ENCODE results near the gene RIMBP2.

The RIMBP2 gene

DNA sequence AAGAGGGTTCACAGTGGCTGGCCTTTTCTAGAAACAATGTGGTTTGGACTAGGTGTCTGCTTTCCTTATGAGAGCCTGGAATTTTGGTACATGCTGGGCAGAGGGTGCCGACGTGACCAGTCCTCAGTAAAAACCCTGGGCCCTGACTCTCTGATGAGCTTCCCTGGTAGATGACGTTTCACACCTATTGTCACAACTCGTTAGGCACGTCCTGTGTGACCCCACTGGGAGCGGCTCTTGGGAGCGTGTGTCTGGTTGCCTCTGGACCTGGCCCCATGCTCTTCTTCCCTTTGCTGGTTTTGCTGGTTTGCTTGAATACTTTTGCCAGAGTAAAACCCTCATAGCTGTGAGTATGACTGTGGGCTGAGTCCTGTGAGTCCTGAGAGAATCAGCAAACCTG, 136.9 kb downstream of the RIMBP2 start:
- no peaks in the 10 kb centered on the region for H4K20me1 ChIP-seq (ENCODE audit: insufficient read depth, low read length)
- H3K79me2 ChIP-seq (ENCODE audit: low read length): no peaks in the 10 kb centered on the region
- H3K4me2 ChIP-seq (ENCODE audit: low read depth, low read length): no peak overlapping the region
- TF ChIP-seq, protein P1, sequence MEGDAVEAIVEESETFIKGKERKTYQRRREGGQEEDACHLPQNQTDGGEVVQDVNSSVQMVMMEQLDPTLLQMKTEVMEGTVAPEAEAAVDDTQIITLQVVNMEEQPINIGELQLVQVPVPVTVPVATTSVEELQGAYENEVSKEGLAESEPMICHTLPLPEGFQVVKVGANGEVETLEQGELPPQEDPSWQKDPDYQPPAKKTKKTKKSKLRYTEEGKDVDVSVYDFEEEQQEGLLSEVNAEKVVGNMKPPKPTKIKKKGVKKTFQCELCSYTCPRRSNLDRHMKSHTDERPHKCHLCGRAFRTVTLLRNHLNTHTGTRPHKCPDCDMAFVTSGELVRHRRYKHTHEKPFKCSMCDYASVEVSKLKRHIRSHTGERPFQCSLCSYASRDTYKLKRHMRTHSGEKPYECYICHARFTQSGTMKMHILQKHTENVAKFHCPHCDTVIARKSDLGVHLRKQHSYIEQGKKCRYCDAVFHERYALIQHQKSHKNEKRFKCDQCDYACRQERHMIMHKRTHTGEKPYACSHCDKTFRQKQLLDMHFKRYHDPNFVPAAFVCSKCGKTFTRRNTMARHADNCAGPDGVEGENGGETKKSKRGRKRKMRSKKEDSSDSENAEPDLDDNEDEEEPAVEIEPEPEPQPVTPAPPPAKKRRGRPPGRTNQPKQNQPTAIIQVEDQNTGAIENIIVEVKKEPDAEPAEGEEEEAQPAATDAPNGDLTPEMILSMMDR (IDR thresholded peaks at IDR 0.05; ENCODE audit: low read length): no peak
- TF ChIP-seq EZH2phosphoT487 (IDR thresholded peaks at IDR 0.05; ENCODE audit: low read length) (no peak), EZH2 (optimal IDR thresholded peaks at IDR 0.05; ENCODE audit: low read depth, low read length) (no peak)
- no peaks in the 10 kb centered on the region for H3K9me2 ChIP-seq (replicated peaks; ENCODE audit: insufficient read depth, low read length)
- no peak overlapping the region for H3K4me3 ChIP-seq (ENCODE audit: low read length)
- H3K9me3 ChIP-seq (replicated peaks; ENCODE audit: insufficient read depth, low read length): no peaks in the 10 kb centered on the region
- no peak for DNase-seq
- H3K4me1 ChIP-seq (ENCODE audit: low read length): no peaks in the 10 kb centered on the region
- no peak overlapping the region for H2AFZ ChIP-seq (ENCODE audit: low read length)
- H3K27me3 ChIP-seq (replicated peaks; ENCODE audit: insufficient read depth, low read length): no peaks in the 10 kb centered on the region
- H3K27ac ChIP-seq (ENCODE audit: low read length): no peak overlapping the region
- no peaks in the 10 kb centered on the region for H3F3A ChIP-seq (ENCODE audit: insufficient read depth, low read length)
- H3K9ac ChIP-seq (ENCODE audit: low read length): no peak overlapping the region
- no peaks in the 10 kb centered on the region for H3K36me3 ChIP-seq (replicated peaks; ENCODE audit: insufficient read depth, low read length)

DNA sequence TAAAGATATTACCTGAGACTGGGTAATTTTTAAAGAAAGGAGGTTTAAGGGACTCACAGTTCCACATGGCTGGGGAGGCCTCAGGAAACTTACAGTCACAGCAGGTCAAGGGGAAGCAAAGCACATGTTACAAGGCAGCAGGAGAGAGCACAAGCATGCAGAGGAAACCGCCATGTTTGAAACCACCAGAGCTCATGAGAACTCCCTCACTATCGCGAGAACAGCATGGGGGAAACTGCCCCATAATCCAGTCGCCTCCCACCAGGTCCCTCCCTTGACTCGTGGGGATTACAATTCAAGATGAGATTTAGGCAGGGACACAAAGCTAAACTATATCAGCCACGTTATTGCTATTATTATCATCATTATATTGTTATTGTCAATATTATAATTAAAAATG, 138.7 kb downstream of the RIMBP2 start:
- no peak overlapping the region for H3K4me2 ChIP-seq (ENCODE audit: low read depth, low read length)
- H3K9ac ChIP-seq (ENCODE audit: low read length): no peak overlapping the region
- no peaks in the 10 kb centered on the region for H3K79me2 ChIP-seq (ENCODE audit: low read length)
- DNase-seq: no peak
- no peaks in the 10 kb centered on the region for H3K9me3 ChIP-seq (replicated peaks; ENCODE audit: insufficient read depth, low read length)
- H3K27me3 ChIP-seq (replicated peaks; ENCODE audit: insufficient read depth, low read length): no peaks in the 10 kb centered on the region
- no peak overlapping the region for H2AFZ ChIP-seq (ENCODE audit: low read length)
- no peak overlapping the region for H3K4me3 ChIP-seq (ENCODE audit: low read length)
- H4K20me1 ChIP-seq (ENCODE audit: insufficient read depth, low read length): no peaks in the 10 kb centered on the region
- TF ChIP-seq, protein P1 (IDR thresholded peaks at IDR 0.05; ENCODE audit: low read length): no peak
- no peak for TF ChIP-seq EZH2phosphoT487 (IDR thresholded peaks at IDR 0.05; ENCODE audit: low read length)
- TF ChIP-seq EZH2 (optimal IDR thresholded peaks at IDR 0.05; ENCODE audit: low read depth, low read length): no peak
- no peaks in the 10 kb centered on the region for H3K36me3 ChIP-seq (replicated peaks; ENCODE audit: insufficient read depth, low read length)
- H3K4me1 ChIP-seq (ENCODE audit: low read length): no peaks in the 10 kb centered on the region
- H3K27ac ChIP-seq (ENCODE audit: low read length): no peak overlapping the region
- no peaks in the 10 kb centered on the region for H3F3A ChIP-seq (ENCODE audit: insufficient read depth, low read length)
- no peaks in the 10 kb centered on the region for H3K9me2 ChIP-seq (replicated peaks; ENCODE audit: insufficient read depth, low read length)

DNA sequence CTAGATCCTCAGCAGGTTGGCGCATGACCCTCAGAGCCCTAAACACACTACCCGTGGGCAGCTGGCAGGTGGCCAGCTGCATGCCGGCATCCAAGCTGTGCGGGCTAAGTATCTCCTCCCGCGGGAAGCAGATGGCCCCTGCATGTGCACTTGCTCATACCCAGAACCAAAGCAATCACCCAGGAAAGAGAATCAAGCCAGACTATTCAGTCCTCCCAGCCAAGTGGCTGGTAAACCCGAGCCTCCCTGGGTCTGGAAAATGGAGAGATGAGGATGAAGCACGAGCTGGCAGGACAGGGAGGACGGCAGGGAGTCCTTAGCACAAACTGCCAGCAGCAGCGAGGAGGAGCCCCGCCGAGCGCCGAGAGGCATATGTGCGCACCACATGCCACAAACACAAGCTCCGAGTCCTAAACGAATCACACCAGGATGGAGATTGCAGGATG, 139.7 kb downstream of the RIMBP2 start:
- no peaks in the 10 kb centered on the region for H3K9me3 ChIP-seq (replicated peaks; ENCODE audit: insufficient read depth, low read length)
- H3K36me3 ChIP-seq (replicated peaks; ENCODE audit: insufficient read depth, low read length): no peaks in the 10 kb centered on the region
- H3K27ac ChIP-seq (ENCODE audit: low read length): no peak overlapping the region
- H3K4me3 ChIP-seq (ENCODE audit: low read length): no peak overlapping the region
- H3K4me2 ChIP-seq (ENCODE audit: low read depth, low read length): no peak overlapping the region
- TF ChIP-seq EZH2phosphoT487 (IDR thresholded peaks at IDR 0.05; ENCODE audit: low read length) (no peak), EZH2 (optimal IDR thresholded peaks at IDR 0.05; ENCODE audit: low read depth, low read length) (no peak)
- TF ChIP-seq, protein P1 (IDR thresholded peaks at IDR 0.05; ENCODE audit: low read length): no peak
- no peak overlapping the region for H3K9ac ChIP-seq (ENCODE audit: low read length)
- H2AFZ ChIP-seq (ENCODE audit: low read length): no peak overlapping the region
- no peaks in the 10 kb centered on the region for H3K79me2 ChIP-seq (ENCODE audit: low read length)
- H3K27me3 ChIP-seq (replicated peaks; ENCODE audit: insufficient read depth, low read length): no peaks in the 10 kb centered on the region
- DNase-seq: no peak
- H4K20me1 ChIP-seq (ENCODE audit: insufficient read depth, low read length): no peaks in the 10 kb centered on the region
- H3K9me2 ChIP-seq (replicated peaks; ENCODE audit: insufficient read depth, low read length): no peaks in the 10 kb centered on the region
- H3K4me1 ChIP-seq (ENCODE audit: low read length): no peaks in the 10 kb centered on the region
- no peaks in the 10 kb centered on the region for H3F3A ChIP-seq (ENCODE audit: insufficient read depth, low read length)
